GM23338 (cell line): ENCODE results near the gene ADPRHL1. TPM values are rescaled to one million over a fixed set of nuclear protein-coding genes. Genes with fewer than 3 reads are reported as not detected.

Experiments used
- REST ChIP-seq: IDR thresholded peaks from one replicate; pipeline ENCODE4 v1.6.1; 2018; ENCODE audit warnings: antibody characterized with exemption; ENCODE audit not compliant: unreplicated experiment
- ZNF331 ChIP-seq: fragments of 250-450 bp; sonication (Bioruptor Pico); IDR thresholded peaks from 2 replicates; pipeline ENCODE4 v1.5.0; 2020; ENCODE audit warnings: low read depth, mild to moderate bottlenecking, moderate library complexity
- polyA plus RNA-seq: library from polyadenylated mRNA; unstranded; fragments of >200 nt; fragmentation: Nextera tagmentation; extraction: Ambion mirVana; gene quantifications from 2 replicates; pipeline ENCODE4 v1.2.1, GENCODE V29; 2016
- total RNA-seq: library from RNA; depleted of rRNA; stranded (reverse); fragments of >200 nt; shearing (Covaris generic); gene quantifications from 2 replicates; pipeline ENCODE4 v1.2.3, GENCODE V29; 2014
- TF ChIP-seq, protein P1 (sequence below): fragments of 250-450 bp; sonication (Bioruptor Pico); IDR thresholded peaks from 2 replicates; pipeline ENCODE4 v1.5.0; 2020; ENCODE audit warnings: mild to moderate bottlenecking, moderate library complexity
- TF ChIP-seq, protein P2 (sequence below), 2 experiments: fragments of 200-600 bp in 1 of 2; sonication (generic) in 1 of 2; conservative IDR thresholded peaks; 2 replicates each; pipeline versions ENCODE4 v1.5.1 to v1.6.1; 2016 to 2017; ENCODE audit warnings: antibody characterized with exemption in 2 of 2, low read depth in 2 of 2, mild to moderate bottlenecking in 2 of 2, moderate library complexity in 1 of 2

The ADPRHL1 gene
- total and polyA plus RNA-seq, 2 experiments from 2014 or later = 0.80 to 1.0 TPM

GRCh38 chr13:113419531-113420193 is 33.6 kb downstream of the ADPRHL1 start (continued):
- TF ChIP-seq, protein P1, sequence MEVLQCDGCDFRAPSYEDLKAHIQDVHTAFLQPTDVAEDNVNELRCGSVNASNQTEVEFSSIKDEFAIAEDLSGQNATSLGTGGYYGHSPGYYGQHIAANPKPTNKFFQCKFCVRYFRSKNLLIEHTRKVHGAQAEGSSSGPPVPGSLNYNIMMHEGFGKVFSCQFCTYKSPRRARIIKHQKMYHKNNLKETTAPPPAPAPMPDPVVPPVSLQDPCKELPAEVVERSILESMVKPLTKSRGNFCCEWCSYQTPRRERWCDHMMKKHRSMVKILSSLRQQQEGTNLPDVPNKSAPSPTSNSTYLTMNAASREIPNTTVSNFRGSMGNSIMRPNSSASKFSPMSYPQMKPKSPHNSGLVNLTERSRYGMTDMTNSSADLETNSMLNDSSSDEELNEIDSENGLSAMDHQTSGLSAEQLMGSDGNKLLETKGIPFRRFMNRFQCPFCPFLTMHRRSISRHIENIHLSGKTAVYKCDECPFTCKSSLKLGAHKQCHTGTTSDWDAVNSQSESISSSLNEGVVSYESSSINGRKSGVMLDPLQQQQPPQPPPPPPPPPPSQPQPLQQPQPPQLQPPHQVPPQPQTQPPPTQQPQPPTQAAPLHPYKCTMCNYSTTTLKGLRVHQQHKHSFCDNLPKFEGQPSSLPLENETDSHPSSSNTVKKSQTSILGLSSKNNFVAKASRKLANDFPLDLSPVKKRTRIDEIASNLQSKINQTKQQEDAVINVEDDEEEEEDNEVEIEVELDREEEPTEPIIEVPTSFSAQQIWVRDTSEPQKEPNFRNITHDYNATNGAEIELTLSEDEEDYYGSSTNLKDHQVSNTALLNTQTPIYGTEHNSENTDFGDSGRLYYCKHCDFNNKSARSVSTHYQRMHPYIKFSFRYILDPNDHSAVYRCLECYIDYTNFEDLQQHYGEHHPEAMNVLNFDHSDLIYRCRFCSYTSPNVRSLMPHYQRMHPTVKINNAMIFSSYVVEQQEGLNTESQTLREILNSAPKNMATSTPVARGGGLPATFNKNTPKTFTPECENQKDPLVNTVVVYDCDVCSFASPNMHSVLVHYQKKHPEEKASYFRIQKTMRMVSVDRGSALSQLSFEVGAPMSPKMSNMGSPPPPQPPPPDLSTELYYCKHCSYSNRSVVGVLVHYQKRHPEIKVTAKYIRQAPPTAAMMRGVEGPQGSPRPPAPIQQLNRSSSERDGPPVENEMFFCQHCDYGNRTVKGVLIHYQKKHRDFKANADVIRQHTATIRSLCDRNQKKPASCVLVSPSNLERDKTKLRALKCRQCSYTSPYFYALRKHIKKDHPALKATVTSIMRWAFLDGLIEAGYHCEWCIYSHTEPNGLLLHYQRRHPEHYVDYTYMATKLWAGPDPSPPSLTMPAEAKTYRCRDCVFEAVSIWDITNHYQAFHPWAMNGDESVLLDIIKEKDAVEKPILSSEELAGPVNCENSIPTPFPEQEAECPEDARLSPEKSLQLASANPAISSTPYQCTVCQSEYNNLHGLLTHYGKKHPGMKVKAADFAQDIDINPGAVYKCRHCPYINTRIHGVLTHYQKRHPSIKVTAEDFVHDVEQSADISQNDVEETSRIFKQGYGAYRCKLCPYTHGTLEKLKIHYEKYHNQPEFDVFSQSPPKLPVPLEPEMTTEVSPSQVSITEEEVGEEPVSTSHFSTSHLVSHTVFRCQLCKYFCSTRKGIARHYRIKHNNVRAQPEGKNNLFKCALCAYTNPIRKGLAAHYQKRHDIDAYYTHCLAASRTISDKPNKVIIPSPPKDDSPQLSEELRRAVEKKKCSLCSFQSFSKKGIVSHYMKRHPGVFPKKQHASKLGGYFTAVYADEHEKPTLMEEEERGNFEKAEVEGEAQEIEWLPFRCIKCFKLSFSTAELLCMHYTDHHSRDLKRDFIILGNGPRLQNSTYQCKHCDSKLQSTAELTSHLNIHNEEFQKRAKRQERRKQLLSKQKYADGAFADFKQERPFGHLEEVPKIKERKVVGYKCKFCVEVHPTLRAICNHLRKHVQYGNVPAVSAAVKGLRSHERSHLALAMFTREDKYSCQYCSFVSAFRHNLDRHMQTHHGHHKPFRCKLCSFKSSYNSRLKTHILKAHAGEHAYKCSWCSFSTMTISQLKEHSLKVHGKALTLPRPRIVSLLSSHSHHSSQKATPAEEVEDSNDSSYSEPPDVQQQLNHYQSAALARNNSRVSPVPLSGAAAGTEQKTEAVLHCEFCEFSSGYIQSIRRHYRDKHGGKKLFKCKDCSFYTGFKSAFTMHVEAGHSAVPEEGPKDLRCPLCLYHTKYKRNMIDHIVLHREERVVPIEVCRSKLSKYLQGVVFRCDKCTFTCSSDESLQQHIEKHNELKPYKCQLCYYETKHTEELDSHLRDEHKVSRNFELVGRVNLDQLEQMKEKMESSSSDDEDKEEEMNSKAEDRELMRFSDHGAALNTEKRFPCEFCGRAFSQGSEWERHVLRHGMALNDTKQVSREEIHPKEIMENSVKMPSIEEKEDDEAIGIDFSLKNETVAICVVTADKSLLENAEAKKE = no peak
- TF ChIP-seq ZNF331 (CRISPR knock-in tag) (no peak), REST (no peak)
- TF ChIP-seq, protein P2, sequence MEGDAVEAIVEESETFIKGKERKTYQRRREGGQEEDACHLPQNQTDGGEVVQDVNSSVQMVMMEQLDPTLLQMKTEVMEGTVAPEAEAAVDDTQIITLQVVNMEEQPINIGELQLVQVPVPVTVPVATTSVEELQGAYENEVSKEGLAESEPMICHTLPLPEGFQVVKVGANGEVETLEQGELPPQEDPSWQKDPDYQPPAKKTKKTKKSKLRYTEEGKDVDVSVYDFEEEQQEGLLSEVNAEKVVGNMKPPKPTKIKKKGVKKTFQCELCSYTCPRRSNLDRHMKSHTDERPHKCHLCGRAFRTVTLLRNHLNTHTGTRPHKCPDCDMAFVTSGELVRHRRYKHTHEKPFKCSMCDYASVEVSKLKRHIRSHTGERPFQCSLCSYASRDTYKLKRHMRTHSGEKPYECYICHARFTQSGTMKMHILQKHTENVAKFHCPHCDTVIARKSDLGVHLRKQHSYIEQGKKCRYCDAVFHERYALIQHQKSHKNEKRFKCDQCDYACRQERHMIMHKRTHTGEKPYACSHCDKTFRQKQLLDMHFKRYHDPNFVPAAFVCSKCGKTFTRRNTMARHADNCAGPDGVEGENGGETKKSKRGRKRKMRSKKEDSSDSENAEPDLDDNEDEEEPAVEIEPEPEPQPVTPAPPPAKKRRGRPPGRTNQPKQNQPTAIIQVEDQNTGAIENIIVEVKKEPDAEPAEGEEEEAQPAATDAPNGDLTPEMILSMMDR (conservative IDR thresholded peaks at IDR 0.05; ENCODE audit: low read depth in 2 of 2) = no peak
